COLO668 (cell line): ENCODE results near the gene NOL9.

ENCODE experiments used
- DNase-seq: peaks from one replicate; lab custom pipeline; 2025; ENCODE audit not compliant: unreplicated experiment; lab: John Stamatoyannopoulos, UW

NOL9 gene

DNA sequence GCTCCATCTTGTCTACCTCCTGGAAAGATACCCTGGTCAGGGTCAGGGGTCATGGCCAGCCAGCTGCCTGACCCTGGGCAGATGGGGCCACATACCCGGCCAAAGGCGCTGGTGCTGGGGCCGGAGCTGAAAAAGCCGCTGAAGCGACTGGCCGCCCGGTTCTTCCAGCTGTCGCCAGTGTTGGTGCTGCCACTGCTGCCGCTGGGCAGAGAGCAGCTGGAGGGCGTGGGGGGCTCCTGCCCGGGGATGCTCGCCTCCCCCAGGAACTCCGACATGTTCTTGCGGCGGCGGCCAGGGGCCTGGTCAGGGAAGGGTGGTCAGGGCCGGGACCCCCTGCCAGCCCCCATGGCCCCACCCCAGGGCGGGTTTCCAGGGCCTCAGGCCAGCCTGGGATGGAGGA lies 81.2 kb downstream of the NOL9 start:
- DNase-seq, result peak; percentile 55

DNA sequence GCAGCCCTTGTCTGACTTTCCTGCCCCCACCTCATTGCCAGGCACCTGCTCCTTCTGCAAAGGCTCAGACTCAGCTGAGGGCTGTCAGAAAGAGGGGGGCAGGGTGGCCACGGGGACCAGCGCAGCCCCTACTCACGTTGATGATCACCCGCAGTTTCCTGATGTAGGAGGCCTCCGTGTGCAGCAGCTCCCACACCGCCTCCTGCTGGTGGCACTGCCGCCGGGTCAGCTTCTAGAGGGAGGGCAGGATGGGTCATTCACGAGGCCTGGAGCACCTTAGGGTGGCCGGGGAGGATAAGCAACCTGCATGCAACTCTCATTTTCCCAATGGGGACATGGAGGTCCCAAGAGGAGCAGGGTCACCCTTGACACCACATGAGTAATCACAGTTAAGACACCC lies 81.9 kb downstream of the NOL9 start:
- peak; percentile 79 for DNase-seq

DNA sequence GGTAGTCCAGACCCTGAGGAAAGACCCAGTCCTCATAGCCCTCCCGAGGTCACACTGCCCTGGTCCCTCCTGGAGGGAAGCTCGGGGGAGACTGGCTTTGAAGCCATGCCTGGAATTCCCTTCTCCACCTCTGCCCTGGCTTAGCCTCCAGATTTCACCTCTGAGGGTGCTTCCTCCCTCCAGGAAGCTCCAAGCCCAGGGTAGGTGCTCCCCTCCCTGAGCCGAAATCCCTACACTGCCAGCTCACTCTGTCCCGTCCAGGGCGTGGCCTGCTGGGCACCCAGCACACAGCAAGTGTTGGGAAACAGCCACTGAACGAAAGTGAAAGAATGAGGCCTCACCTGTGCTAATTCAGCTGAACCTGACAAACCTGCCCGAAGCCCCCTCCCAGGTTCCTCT lies 82.3 kb downstream of the NOL9 start:
- DNase-seq, result peak; percentile 32
